Activated naive CD8-positive, alpha-beta T cell treated with anti-CD3 and anti-CD28 coated beads, Interleukin-2, amount 10 ng/mL, durations not matched to agents 7 days and 5 days (primary cell): Measurements from ENCODE around the gene EYA2. TPM values are rescaled to one million over a fixed set of nuclear protein-coding genes. Genes with fewer than 3 reads are reported as not detected.
"Not testable (repeated sequence)": the region's sequence is repeated elsewhere in the genome, so short reads cannot be mapped to it uniquely, and the experiment has no call there.

ENCODE experiments used
- ATAC-seq: fragments of 150-1000 bp; cut with Tn5 transposase; one replicate; pipeline ENCODE4 v1.10.0; 2021; ENCODE audit warnings: low read depth, moderate library complexity
- POLR2A ChIA-PET: fragments of 350-600 bp; sonication (Branson Sonifier 250); formaldehyde crosslinking; loops from one replicate; lab custom pipeline; 2021; ENCODE audit warnings: antibody characterized with exemption; lab: Charles Lee
- DNase-seq: peaks from one replicate; pipeline ENCODE4 v3.0.0; 2021
- H3K27ac Mint-ChIP-seq: one replicate; pipeline ENCODE4 v1.8.0; 2022; ENCODE audit warnings: mild to moderate bottlenecking, mixed read lengths
- H3K27me3 Mint-ChIP-seq: one replicate; pipeline ENCODE4 v1.8.0; 2022; ENCODE audit warnings: mild to moderate bottlenecking, moderate library complexity, mixed read lengths
- H3K36me3 Mint-ChIP-seq: one replicate; pipeline ENCODE4 v1.8.0; 2021; ENCODE audit warnings: mild to moderate bottlenecking, mixed read lengths
- H3K4me1 Mint-ChIP-seq: one replicate; pipeline ENCODE4 v1.8.0; 2021; ENCODE audit warnings: mixed read lengths
- H3K4me3 Mint-ChIP-seq: one replicate; pipeline ENCODE4 v1.8.0; 2022; ENCODE audit warnings: mild to moderate bottlenecking, moderate library complexity, mixed read lengths
- H3K9me3 Mint-ChIP-seq: one replicate; pipeline ENCODE4 v1.8.0; 2021; ENCODE audit warnings: mixed read lengths
- total RNA-seq, 2 experiments: library from RNA; stranded (reverse); gene quantifications; one replicate each; pipeline ENCODE4 v1.2.3, GENCODE V29; 2021

EYA2 gene
- total RNA-seq, 2 experiments from 2014 or later = not detected

DNA sequence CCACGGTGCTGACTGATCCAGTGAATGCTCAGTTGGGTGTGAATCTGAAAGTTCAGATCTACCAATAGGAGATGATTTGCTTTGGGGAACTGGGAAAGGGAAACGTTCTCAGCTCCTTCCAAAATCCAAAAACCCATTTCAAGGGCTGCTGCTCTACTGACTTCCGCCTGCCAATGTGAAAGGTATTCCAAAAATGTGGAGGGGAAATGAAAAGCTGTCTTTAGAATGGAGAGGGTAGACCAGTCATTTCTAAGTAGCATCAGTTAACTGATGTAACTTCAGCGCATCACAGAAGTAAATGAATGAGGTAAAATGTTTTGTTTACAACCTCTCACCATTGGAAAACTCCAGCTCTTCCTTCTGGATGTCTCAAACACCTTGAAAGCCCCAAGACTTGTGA lies 19.6 kb upstream of the EYA2 start:
- POLR2A ChIA-PET = no interaction called here
- Mint-ChIP-seq H3K27me3 (peaks cover 11% of the 10 kb centered on the region), H3K36me3 (no peaks in the 10 kb centered on the region), H3K9me3 (peaks cover 2% of the 10 kb centered on the region), H3K4me3 (no peak overlapping the region), H3K4me1 (no peaks in the 10 kb centered on the region), H3K27ac (no peak overlapping the region)
- DNase-seq = no peak
- no peak for ATAC-seq

DNA sequence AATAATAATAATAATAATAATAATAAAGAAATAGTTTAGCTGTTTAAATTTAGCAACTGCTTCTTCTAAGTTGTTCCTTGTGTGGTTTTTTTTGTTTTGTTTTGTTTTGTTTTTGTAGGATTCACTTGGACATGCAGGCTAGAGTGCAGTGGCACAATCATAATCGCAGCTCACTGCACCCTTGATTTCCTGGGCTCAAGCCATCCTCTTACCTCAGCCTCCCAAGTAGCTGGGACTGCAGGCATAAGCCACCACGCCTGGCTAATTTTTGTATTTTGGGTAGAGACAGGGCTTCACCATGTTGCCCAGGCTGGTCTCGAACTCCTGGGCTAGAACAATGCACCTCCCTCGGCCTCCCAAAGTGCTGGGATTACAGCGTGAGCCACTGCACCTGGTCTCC lies 15.3 kb upstream of the EYA2 start:
- H3K4me1 Mint-ChIP-seq = no peaks in the 10 kb centered on the region

DNA sequence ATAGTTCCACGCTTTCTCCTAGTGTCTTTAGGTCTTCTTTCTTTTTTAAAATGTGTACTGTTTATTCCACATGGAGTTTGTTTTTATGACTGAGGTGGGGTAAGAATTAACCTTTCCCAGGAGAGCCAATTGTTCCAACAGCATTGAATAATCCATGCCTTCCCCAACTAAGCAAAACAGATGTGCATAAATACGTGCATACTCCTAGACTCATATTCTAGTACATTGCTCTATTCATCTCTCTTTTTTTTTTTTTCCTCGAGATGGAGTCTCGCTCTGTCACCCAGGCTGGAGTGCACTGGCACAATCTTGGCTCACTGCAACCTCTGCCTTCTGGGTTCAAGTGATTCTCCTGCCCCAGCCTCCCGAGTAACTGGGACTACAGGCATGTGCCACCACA lies 14.7 kb upstream of the EYA2 start:
- H3K4me1 Mint-ChIP-seq, POLR2A ChIA-PET, H3K9me3 Mint-ChIP-seq, H3K4me3 Mint-ChIP-seq, DNase-seq, H3K27ac Mint-ChIP-seq, H3K36me3 Mint-ChIP-seq, ATAC-seq: not testable (repeated sequence)
- H3K27me3 Mint-ChIP-seq = peaks cover 14% of the 10 kb centered on the region

More for the DNA sequence above, 15.3 kb upstream of the EYA2 start:
- Mint-ChIP-seq H3K9me3 (no peaks in the 10 kb centered on the region), H3K36me3 (no peaks in the 10 kb centered on the region), H3K4me3 (no peak overlapping the region), H3K27me3 (peaks cover 13% of the 10 kb centered on the region), H3K27ac (no peak overlapping the region)
- DNase-seq (no peak), ATAC-seq (no peak)
- POLR2A ChIA-PET = no interaction called here

DNA sequence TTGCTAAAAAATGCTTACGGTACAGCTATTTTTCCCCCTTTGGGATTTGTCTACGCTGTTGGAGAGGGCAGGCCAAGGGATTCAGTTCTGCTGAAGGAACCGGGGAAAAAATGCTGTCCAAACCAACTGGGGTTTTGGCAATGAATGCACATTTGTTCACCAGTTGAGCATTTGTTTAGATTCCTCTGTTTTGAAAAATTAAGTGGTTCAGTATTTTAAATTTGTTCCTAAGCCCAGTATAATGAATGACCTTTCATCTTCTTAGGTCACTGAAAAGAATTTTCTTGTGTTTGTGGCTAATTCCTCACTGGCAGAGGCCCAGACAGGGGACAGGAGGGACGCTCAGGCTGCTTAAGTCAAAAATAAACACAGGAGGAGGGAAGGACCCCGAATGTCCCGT lies 10.8 kb upstream of the EYA2 start:
- H3K4me1 Mint-ChIP-seq = no peaks in the 10 kb centered on the region
- POLR2A ChIA-PET = no interaction called here
- ATAC-seq (no peak), DNase-seq (no peak)
- H3K27ac Mint-ChIP-seq = no peak overlapping the region
- H3K27me3 Mint-ChIP-seq = peaks cover 22% of the 10 kb centered on the region
- no peaks in the 10 kb centered on the region for H3K36me3 Mint-ChIP-seq
- no peak overlapping the region for H3K4me3 Mint-ChIP-seq
- no peaks in the 10 kb centered on the region for H3K9me3 Mint-ChIP-seq

DNA sequence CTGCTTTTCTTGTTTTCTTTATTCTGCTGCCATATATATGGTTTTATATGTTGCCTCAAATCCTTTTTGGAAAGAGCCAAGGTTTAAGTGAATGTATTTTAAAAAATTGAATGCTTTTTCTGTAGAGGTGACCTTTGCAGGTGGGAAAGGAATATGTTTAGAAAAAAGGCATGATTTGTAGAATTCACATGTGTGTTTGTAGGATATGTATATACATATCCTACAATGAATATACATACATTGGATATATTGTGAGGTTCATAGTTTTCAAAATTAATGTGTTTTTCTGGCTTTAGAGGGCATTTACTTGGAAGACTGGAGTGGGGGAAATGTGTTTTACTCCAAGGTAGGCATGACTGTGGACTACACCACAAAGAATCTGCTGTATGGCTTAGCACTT lies 4.0 kb upstream of the EYA2 start:
- Mint-ChIP-seq H3K4me3 (no peak overlapping the region), H3K9me3 (peaks cover 4% of the 10 kb centered on the region), H3K36me3 (no peaks in the 10 kb centered on the region), H3K4me1 (no peaks in the 10 kb centered on the region), H3K27ac (no peak overlapping the region), H3K27me3 (peaks cover 47% of the 10 kb centered on the region)
- DNase-seq = no peak
- POLR2A ChIA-PET = interaction anchor here (0.6 kb wide), 1 partner anchor 1535 kb away, joined by 3 read pairs; no protein-coding TSS in a partner anchor
- ATAC-seq = no peak

DNA sequence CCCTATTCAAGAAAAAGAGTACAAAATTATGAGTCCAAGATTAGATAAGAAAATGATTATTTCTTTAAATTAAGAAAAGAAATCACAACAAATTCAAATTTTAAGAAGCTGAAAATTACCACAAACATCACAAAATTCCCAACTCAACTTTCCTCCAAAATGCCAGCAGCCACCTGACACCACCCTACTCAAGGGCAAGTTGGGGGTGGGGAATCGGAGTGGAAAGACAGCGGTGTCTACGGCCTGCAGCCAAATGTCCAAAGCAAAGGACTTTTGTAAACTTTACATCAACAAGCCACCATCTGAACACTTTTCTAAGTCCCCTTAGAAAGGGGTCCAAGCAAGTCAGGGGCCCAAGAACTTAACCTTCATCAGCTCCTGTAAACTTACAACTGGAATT lies 1.6 kb upstream of the EYA2 start:
- peaks cover 61% of the 10 kb centered on the region for H3K27me3 Mint-ChIP-seq
- no peak overlapping the region for H3K4me3 Mint-ChIP-seq

DNA sequence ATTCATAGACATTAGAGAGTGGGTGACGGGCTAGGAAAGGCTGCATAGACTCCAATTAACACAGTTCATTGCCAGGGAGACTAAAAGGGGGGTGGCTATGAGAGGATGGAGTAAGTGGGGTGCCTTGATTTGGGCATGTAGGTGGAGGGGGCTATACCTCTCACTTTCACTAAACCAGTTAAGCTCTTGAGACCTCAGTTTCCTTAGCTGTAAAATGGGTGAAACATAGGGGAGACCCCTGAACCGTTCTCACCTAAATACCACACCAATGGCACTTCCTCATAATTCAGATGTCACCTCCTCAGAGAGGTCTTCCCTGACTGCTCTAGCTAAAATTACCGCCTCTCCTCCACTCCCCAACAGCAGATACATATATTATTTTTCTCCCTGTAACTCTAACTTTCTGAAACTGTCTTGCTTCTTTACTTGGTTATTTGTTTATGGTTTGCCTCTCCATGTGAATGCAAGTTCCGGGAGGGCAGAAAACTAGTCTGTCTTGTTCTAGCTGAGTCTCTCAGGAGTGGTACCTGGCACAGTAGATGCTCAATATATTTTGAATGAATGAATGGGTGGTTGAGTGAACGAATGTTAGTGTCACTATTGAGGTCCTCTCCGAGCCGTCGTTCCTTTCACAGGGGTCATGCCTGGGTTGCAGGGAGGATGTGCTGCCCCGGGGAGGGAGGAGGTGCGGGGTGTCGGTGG lies 615 bp upstream of the EYA2 start:
- peaks cover 68% of the 10 kb centered on the region for H3K27me3 Mint-ChIP-seq
- H3K4me3 Mint-ChIP-seq = no peak overlapping the region
- POLR2A ChIA-PET = no interaction called here
- H3K4me1 Mint-ChIP-seq = no peaks in the 10 kb centered on the region
- DNase-seq (no peak), ATAC-seq (no peak)
- no peak overlapping the region for H3K27ac Mint-ChIP-seq
- H3K9me3 Mint-ChIP-seq = peaks cover 4% of the 10 kb centered on the region
- H3K36me3 Mint-ChIP-seq = no peaks in the 10 kb centered on the region

More for the DNA sequence above, 1.6 kb upstream of the EYA2 start:
- Mint-ChIP-seq H3K4me1 (no peaks in the 10 kb centered on the region), H3K27ac (no peak overlapping the region), H3K36me3 (no peaks in the 10 kb centered on the region), H3K9me3 (peaks cover 4% of the 10 kb centered on the region)
- POLR2A ChIA-PET = no interaction called here
- ATAC-seq = no peak
- no peak for DNase-seq

DNA sequence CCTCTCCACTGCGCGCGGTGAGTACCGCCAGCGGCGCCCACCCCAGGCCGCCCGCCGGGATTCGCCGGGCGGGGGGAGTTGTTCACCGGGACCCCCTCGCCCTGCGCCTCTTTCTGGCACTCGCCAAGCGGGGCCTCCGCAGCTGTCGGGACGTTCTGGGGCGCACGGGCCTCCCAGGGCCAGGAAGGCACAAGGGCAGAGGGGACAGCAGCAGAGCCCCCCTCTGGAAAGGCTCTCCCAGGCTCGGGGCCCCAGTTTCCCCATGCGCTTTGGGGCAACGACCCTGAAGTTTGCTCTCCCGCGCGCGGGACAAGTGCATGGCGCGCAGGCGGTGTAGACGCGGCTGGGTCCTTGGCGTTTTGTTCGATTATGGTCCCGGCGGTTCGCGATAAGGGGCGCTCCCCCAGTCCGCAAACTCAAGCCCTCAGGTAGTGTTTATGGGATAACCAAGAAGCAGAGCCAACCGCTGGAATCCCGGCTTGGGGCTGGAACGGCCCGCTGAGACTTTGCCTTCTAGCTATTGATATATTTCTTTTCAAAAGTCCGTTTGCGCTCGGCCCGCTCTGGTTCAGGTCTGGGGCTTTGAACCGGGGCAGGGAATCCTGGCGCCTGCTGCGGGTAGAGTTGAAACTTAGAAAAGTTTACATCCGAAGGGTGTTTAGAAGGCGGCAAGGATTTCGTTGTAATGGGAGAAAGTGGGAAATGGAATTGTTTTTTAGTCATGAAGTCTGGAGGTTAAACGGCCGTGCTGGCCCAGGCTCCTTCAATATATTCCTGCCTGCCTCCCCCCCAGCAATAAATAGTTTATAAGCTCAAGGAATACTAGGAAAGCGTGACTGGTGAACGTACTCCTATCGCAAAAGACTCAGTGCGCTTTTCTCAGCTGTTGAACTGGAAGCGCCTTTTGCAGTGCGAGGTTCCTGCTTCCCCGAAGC lies 595 bp downstream of the EYA2 start:
- Mint-ChIP-seq H3K9me3 (peaks cover 4% of the 10 kb centered on the region), H3K4me1 (no peaks in the 10 kb centered on the region), H3K27ac (no peak overlapping the region), H3K27me3 (peaks cover 76% of the 10 kb centered on the region), H3K4me3 (no peak overlapping the region), H3K36me3 (no peaks in the 10 kb centered on the region)
- DNase-seq = no peak
- no peak for ATAC-seq
- POLR2A ChIA-PET = no interaction called here

DNA sequence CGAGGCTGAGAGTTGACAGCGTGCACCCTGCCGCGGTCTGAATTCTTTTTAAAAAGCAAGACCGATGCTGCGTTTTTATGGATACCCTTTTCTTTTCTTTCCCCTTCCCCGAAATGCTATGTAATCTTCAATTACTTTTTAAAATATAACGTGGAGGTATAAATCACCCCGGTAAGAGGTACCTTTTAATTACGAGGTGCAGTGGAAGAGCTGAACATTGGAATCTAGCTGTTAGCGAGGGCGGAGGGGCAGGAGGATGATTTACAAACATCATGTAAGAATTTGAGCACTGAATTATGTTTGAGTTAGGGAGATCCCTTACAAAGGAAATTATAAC lies 1.2 kb downstream of the EYA2 start:
- Mint-ChIP-seq H3K9me3 (peaks cover under 1% of the 10 kb centered on the region), H3K4me3 (no peak overlapping the region), H3K36me3 (no peaks in the 10 kb centered on the region), H3K4me1 (no peaks in the 10 kb centered on the region), H3K27ac (no peak overlapping the region), H3K27me3 (peaks cover 77% of the 10 kb centered on the region)
- ATAC-seq (no peak), DNase-seq (no peak)
- POLR2A ChIA-PET = no interaction called here

DNA sequence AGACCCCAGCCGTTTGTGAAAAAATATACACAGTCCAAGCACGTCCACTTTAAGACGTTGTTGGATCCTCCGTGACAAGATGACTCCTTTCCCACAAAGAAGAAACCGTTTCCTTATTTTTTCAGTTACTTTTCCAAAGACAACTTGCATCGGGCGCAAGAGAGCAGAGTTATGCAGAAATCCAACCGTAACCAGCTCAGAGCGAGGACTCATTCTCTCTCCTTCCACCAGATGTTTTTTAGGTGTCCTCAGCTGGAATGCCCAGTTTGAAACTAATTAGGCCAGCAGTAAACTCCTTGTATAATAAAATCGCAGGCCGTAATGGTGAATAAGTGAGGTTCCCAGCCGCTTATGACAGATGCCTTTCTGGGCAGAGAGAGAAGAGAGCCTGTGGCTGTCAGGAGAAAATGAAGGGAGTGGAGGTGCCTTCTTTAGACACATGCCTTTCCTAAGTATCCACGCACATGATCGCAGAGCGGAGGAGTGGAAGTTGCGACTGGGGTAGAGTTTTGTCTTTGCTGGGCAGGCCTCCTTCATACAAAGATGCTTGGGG lies 2.8 kb downstream of the EYA2 start:
- Mint-ChIP-seq H3K9me3 (no peaks in the 10 kb centered on the region), H3K4me3 (no peak overlapping the region), H3K27ac (no peak overlapping the region)

DNA sequence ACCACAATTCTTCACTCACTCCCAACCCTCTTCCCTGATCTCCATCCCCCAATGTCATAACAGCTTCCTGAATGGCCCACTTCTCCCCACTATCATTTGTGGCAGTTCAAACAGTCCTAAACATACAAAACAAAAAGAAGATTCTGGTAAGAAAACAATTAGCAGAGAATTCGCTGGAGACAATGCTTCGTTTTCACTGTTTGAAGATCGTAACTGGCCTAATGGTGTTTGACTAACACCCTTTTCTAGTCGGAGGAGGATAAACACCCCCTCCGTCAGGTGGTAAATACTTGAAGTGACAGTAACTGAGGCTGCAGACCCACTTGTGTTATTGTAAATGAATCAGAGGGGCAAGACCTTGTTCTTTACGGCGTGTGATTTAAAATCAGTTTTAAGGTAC lies 3.8 kb downstream of the EYA2 start:
- no peaks in the 10 kb centered on the region for H3K9me3 Mint-ChIP-seq
- POLR2A ChIA-PET = no interaction called here

More for the DNA sequence above, 2.8 kb downstream of the EYA2 start:
- DNase-seq = no peak
- H3K4me1 Mint-ChIP-seq = no peaks in the 10 kb centered on the region
- no peak for ATAC-seq
- POLR2A ChIA-PET = no interaction called here
- H3K36me3 Mint-ChIP-seq = no peaks in the 10 kb centered on the region
- H3K27me3 Mint-ChIP-seq = peaks cover 77% of the 10 kb centered on the region

DNA sequence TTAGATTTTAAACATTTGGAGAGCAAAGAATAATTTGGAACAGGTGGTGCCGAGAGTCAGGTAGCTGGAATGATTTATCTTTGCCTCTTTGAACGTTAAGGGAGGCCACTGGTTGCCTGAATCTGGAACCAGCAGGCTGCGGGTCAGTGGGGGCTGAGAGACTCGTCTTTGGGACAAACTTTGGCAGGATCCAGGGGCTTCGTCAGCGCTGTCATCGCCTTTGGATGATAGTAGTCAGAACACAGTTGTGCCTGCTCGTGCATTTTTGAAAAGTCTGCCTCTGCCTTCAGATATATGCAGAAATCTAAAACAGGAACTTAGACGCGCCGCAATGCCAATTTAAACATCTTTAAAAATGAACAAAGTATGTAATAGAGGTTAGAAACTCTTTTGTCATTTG lies 5.0 kb downstream of the EYA2 start:
- Mint-ChIP-seq H3K36me3 (no peaks in the 10 kb centered on the region), H3K4me3 (no peak overlapping the region), H3K4me1 (no peaks in the 10 kb centered on the region), H3K9me3 (no peaks in the 10 kb centered on the region), H3K27ac (no peak overlapping the region), H3K27me3 (peaks cover 59% of the 10 kb centered on the region)
- no peak for ATAC-seq
- DNase-seq = no peak
- POLR2A ChIA-PET = no interaction called here

More for the DNA sequence above, 3.8 kb downstream of the EYA2 start:
- peaks cover 69% of the 10 kb centered on the region for H3K27me3 Mint-ChIP-seq
- no peak overlapping the region for H3K4me3 Mint-ChIP-seq
- no peak overlapping the region for H3K27ac Mint-ChIP-seq
- DNase-seq = no peak
- ATAC-seq = no peak
- H3K36me3 Mint-ChIP-seq = no peaks in the 10 kb centered on the region
- no peaks in the 10 kb centered on the region for H3K4me1 Mint-ChIP-seq

DNA sequence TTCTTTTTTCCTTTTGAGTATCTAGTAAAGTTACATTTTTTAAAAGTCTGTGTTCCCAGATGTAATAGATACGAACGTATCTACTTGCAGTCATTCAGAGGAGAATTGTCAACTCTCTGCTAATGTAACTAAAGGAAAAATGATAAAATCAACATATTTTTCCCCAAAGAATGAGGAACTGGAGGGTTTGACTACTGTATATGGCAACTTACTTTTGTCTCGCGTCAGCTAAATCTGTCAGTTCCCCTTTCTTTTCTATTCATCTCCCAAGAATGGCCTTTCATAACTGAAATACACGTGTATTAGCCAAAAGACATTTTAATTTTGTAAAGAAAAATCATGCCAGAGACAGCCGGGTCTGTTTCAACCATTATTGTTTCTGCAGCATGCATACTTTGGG lies 5.4 kb downstream of the EYA2 start:
- Mint-ChIP-seq H3K4me3 (no peak overlapping the region), H3K27me3 (peaks cover 58% of the 10 kb centered on the region), H3K36me3 (no peaks in the 10 kb centered on the region), H3K4me1 (no peaks in the 10 kb centered on the region), H3K27ac (no peak overlapping the region), H3K9me3 (no peaks in the 10 kb centered on the region)
- ATAC-seq (no peak), DNase-seq (no peak)
- POLR2A ChIA-PET = no interaction called here

DNA sequence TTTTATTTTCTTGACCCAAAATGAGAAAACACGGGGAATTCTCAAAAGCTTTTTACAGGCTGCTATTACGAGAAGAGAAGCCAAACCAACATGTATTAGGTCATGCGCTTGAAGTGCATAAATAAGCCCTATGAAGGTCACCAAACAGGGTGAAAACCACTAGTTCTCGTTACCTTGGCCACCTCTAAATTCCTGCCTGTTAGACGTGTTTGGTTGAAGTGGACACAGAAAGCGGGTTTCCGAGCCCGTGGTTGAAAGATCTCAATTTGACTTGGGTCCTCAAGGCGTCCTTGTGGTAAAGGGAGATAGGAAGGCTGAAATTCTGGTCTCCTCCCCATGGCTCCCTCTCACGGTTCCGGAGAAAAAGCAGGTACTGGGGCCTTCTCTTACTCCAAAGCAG lies 6.2 kb downstream of the EYA2 start:
- no peaks in the 10 kb centered on the region for H3K9me3 Mint-ChIP-seq
- peaks cover 54% of the 10 kb centered on the region for H3K27me3 Mint-ChIP-seq
- H3K4me3 Mint-ChIP-seq = no peak overlapping the region
- no peaks in the 10 kb centered on the region for H3K4me1 Mint-ChIP-seq
- POLR2A ChIA-PET = no interaction called here
- no peak overlapping the region for H3K27ac Mint-ChIP-seq
- ATAC-seq (no peak), DNase-seq (no peak)
- no peaks in the 10 kb centered on the region for H3K36me3 Mint-ChIP-seq
